Measurements from ENCODE around the gene CLDN16.

CLDN16 gene, protein sequence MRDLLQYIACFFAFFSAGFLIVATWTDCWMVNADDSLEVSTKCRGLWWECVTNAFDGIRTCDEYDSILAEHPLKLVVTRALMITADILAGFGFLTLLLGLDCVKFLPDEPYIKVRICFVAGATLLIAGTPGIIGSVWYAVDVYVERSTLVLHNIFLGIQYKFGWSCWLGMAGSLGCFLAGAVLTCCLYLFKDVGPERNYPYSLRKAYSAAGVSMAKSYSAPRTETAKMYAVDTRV

DNA sequence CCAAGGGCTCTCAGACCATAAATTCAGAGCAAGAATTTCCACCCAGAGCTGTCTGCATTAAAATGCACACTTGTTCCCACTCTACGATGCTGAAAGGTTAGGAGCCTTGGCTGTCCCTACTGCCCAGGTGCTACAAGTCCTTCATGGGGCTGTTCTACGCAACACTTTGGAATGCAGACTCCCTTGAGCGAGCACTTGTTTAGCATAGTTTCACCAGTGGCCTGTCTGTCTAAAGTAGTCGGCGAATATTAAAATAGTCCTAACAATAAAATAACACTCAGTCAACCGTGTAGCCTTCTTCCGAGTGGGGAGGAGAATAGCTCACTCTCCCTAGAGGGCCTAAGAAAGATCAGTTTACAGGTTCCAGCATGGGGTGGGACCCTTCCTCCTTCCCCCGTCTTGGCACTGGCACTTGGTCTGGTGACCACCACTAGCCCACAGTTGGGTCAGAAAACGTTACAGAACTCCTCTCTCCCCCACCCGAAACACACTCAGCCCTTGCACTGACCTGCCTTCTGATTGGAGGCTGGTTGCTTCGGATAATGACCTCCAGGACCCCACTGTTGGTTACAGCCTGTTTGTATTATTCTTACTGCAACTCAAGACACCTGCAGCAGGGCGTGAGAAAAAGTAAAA is at the start of gene CLDN16:
Gene CLDN16 (plus strand): TSS at position 586 of the 636 bp plus-strand sequence. CDS start 167 bp downstream, outside the sequence.
- no peak for DNase-seq (ENCODE audit: low read depth, low spot score)
- peak within 1 kb of the TSS; percentile 88 for H3K27ac ChIP-seq

DNA sequence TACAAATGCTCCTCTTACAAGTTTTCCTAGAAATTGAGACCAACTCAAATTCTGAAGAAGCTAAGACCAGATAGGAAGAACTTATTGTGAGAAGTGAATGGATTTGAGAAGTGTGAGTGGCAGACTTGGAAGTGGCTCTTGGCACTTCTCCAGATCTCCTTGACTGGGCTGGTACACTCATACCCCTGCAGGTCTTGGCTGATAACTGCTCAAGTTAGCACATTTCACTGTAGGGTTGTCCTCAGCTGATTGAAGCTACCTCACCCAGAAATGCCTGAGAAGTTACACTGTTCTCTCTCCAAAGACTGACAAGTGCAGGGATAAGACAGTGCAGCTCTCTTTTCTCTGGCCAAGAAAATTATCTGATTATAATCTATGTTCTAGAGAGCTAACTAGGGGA is 49.2 kb upstream of the CLDN16 start:
- DNase-seq (ENCODE audit: low read depth, low spot score): peak; percentile 85
- peak overlapping the region; percentile 96 for H3K27ac ChIP-seq

- peak overlapping the region; percentile 96 for H3K27ac ChIP-seq
- DNase-seq (ENCODE audit: low read depth, low spot score): no peak
Observed at GRCh38 chr3:190339130-190339529, 48.8 kb upstream of the CLDN16 start.

GRCh38 chr3:190340071-190340470 is 47.9 kb upstream of the CLDN16 start:
- peak overlapping the region; percentile 96 for H3K27ac ChIP-seq
- no peak for DNase-seq (ENCODE audit: low read depth, low spot score)

DNA sequence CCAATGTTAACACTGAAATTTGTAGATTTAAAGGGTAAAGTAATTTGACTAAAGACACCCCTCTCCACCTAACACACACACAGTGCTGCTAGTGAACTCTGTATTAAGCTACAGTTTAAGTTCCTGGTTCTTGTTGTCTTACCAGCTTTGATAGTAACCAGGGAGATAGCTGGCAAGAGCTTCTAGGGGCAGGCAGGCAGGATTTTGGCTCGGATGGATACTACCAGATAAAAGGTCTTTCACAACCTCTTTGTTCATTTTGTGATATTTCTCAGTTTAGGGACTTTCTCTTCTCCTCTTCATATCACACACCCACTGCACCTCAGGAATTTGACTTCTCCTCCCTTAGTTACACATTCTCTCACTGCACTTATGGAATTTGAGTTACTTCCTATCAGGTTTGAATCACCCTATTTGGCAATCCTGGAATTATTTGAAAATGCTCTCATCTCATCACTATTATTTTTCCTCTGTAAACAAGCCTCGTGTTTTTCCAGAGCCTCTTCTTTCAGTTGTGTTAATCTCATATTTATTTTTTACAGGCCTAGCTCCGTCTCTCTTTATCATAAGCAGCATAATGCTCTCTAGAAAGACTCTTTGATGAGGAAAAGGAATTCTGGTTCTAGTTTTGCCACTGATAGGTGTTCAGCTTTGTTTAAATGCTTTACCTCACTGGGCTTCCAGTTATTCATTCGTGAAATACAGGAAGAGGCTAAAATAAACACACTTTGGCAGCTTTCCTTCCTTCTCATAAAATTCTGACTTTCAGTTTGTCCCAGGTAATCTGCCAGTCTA is 42.7 kb upstream of the CLDN16 start:
- H3K27ac ChIP-seq: peak overlapping the region; percentile 97
- DNase-seq (ENCODE audit: low read depth, low spot score): peak; percentile 88

DNA sequence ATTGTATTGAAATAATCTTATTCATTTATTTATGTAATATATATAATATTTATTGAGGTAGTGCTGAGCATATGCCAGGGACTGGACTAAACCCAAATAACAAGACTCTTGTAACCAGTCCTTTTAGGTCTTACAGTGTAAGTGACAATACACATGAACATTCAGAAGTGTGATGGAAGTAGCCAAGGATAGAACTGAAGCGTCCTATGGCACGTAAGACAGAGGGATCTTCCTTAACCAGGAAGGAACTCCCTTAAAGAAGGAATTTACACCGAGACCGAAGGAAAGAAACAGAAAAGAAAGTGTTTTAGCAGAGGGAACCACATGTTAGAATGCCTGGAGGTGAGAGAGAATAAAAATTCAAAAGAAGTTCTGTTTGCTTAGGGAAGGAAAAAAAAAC is 42.1 kb upstream of the CLDN16 start:
- DNase-seq (ENCODE audit: low read depth, low spot score): no peak
- peak overlapping the region; percentile 97 for H3K27ac ChIP-seq

DNA sequence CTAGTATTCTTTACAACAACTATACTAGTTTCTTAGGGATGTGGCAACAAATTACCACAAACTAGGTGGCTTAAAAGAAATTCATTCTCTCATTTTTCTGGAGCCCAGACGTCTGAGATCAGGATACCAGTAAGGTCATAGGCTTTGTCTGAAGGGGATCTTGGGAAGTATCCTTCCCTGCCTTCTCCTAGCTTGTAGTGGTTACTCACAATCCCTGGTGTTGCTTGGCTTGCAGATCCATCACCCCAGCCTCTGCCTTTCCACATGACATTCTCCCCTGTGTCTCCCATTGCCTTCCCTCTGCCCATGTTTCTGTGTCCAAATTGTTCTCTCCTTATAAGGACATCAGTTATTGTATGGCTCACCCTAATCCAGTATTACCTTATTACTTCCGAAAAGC is 41.4 kb upstream of the CLDN16 start:
- H3K27ac ChIP-seq: peak overlapping the region; percentile 97
- DNase-seq (ENCODE audit: low read depth, low spot score): no peak

- DNase-seq (ENCODE audit: low read depth, low spot score): no peak
- H3K27ac ChIP-seq: no peak overlapping the region
Observed at GRCh38 chr3:190352861-190353457, 35.0 kb upstream of the CLDN16 start.

DNA sequence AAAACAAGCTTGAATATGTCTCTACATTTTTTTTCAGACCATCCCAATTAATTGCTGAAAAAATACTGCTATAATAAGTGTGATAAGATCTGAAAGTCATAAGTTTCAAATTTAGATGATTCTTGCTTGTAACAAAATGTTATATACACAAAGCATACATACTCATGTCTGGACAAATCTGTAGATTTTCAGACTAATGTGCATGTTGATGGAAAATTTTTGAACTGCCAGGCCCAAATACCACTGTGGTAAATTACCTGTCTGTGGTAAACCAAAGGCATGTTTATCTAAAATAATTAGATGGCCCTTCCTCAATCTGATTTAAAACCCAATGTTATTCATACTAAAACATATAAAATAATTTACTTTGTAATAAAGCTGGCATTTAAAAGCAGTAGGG is 31.7 kb upstream of the CLDN16 start:
- H3K27ac ChIP-seq: peak overlapping the region; percentile 20
- DNase-seq (ENCODE audit: low read depth, low spot score): no peak

DNA sequence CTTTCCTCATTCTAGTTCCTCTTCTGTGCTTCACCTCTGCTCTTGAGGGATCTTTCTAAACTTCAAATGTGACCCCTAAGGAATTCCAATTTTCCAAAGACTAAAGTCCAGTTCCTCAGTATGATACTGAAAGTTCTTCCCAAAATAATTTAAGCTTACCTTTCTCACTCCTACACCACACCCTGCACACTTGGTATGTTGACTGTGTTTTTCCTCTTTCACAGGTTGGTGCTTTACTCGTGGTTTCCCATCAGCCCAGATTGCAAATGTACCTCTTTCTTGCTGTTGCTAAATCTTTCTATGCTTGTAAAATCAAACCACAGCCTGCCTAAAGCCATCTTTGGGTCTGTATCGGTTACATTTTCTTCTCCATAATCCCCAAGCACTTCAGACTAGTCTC is 30.5 kb upstream of the CLDN16 start:
- H3K27ac ChIP-seq: no peak overlapping the region
- no peak for DNase-seq (ENCODE audit: low read depth, low spot score)

GRCh38 chr3:190359813-190360212 is 28.1 kb upstream of the CLDN16 start:
- no peak overlapping the region for H3K27ac ChIP-seq
- DNase-seq (ENCODE audit: low read depth, low spot score): no peak

- DNase-seq (ENCODE audit: low read depth, low spot score): no peak
- H3K27ac ChIP-seq: no peak overlapping the region
Observed at GRCh38 chr3:190360228-190360627, 27.7 kb upstream of the CLDN16 start.

GRCh38 chr3:190361791-190362190 is 26.2 kb upstream of the CLDN16 start:
- no peak overlapping the region for H3K27ac ChIP-seq
- no peak for DNase-seq (ENCODE audit: low read depth, low spot score)

DNA sequence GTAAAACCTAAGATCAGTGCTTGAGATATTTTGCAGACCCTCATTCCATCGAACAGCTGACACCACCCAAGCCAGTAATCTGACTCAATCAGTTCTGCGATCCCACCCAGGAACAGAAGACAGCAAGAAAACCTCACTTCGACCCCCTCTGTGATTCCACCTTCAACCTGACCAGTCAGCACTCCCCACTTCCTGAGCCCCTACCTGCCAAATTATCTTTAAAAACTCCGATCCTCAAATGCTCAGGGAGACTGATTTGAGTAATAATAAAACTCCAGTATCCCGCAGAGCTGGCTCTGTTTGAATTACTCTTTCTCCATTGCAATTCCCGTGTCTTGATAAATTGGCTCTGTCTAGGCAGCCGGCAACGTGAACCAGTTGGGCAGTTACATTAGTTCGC is 25.7 kb upstream of the CLDN16 start:
- no peak overlapping the region for H3K27ac ChIP-seq
- no peak for DNase-seq (ENCODE audit: low read depth, low spot score)

- no peak for DNase-seq (ENCODE audit: low read depth, low spot score)
- peak overlapping the region; percentile 69 for H3K27ac ChIP-seq
Observed at GRCh38 chr3:190366133-190366532, 21.8 kb upstream of the CLDN16 start.

DNA sequence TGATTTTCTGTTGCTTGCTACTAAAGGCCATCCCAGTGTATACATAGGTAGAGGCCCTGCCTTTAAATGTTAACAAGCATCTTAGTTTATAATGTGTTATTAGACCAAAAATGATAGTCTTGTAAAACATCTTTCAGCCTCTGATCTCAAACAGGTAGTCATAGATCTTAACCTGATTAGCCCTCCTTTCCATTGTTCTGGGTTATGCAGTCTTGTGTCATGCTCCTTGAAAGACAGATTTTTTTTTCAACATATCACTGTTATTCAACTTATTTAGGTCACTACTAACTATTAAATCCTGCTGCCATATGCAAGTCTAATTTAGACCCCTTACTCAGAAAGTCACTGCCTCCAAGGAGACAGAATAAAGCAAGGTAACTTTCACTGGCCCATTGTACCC is 19.1 kb upstream of the CLDN16 start:
- no peak for DNase-seq (ENCODE audit: low read depth, low spot score)
- H3K27ac ChIP-seq: peak overlapping the region; percentile 94

DNA sequence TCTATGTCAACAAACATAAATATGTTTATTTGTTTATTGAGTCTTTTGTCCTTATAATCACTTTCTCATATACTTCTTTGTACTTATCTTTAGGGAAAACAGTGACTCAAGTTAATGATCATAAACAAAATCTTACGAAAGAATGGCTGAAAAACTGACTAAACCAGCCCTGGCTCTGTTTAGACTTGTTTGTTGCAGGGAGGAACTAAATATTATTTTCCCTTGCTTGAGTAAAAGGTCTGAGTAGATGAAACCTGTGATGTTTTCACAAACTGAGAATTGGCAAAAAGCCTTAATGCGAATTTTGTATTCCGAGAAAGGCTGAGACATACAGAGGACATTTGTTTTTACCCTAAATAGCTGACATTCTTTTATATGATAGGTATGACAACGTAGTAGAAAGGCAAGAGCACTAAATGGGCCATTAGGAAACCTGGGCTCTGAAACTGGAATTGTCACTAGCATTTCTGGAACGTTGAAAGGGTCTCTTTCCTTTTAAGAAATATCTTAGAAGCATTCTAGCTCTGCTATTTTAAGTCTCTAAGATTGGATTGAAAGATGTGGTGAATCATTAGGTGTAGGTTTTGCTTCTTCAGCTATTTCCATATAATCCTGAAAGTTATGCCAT is 18.2 kb upstream of the CLDN16 start:
- H3K27ac ChIP-seq: peak overlapping the region; percentile 94
- peak; percentile 96 for DNase-seq (ENCODE audit: low read depth, low spot score)

DNA sequence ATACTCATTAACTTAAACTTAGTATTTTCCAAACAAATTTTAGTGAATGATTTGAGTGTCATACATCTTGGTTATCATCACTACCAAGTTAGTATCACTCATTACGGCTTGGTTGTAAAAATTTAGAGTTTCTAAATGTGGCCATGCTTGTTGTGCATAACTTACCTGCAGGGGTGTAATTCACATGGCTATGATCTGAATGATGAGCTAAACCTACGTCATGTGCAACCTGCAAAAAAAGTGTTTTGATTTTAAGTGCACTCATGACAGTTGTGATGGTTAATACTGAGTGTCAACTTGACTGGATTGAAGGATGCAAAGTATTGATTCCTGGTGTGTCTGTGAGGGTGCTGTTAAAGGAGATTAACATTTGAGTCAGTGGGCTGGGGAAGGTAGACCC is 17.6 kb upstream of the CLDN16 start:
- peak overlapping the region; percentile 94 for H3K27ac ChIP-seq
- DNase-seq (ENCODE audit: low read depth, low spot score): no peak

DNA sequence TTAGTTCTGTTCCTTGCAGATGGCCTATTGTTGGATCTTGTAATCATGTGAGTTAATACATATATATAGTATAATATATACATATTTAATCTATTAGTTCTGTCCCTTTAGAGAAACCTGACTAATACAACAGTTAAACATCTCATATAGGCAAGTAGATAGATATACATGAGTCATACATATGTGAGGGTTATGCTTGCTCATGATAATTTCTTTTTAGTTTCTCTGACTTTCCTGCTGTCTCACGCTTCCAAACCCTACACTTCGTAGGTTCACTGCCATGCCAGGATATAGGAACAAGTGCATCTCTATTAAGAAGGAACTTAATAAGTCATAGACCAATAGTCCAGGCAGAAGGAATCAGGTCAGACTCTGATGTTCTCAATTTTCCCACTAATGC is 16.8 kb upstream of the CLDN16 start:
- no peak for DNase-seq (ENCODE audit: low read depth, low spot score)
- H3K27ac ChIP-seq: peak overlapping the region; percentile 94

DNA sequence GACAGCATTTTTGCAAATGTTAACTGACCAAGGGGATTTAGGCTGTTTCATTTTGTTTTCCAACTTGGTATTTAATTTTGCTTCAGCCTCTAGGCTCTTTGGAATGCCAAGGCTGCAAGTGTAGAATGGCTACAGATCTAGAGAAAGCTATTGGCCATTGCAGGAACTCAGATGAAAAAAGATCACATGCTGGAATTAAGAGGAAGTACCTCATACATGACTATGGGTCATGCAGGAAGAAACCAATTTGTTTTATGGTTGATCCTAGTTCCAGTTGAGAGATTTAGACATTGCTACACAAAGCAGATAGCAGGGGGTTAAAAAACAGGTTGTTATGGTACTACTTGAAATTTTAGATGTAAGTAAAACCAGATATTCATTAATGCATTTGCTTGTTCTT is 12.7 kb upstream of the CLDN16 start:
- DNase-seq (ENCODE audit: low read depth, low spot score): no peak

More for the DNA sequence above, 12.7 kb upstream of the CLDN16 start:
- peak overlapping the region; percentile 89 for H3K27ac ChIP-seq

All from epithelial cell of prostate (primary cell).